D721Med (cell line): Measurements from ENCODE around the gene LRMDA.
"Not testable (repeated sequence)": the region's sequence is repeated elsewhere in the genome, so short reads cannot be mapped to it uniquely, and the experiment has no call there.

Source experiments
- DNase-seq: peaks from one replicate; pipeline ENCODE4 v3.0.0; 2011; ENCODE audit warnings: low spot score; ENCODE audit not compliant: insufficient read length
- FAIRE-seq: peaks from 2 replicates; lab custom pipeline; 2011; peaks lifted over from hg19 to GRCh38; lab: Jason Lieb, UNC
- CTCF ChIP-seq: IDR thresholded peaks from 2 replicates; pipeline ENCODE4 v1.5.1; 2012; ENCODE audit warnings: mild to moderate bottlenecking, control low read depth; ENCODE audit not compliant: insufficient read depth; ENCODE audit errors: missing control alignments

Gene LRMDA

GRCh38 chr10:76055466-76055865, 624.0 kb downstream of the LRMDA start:
- no peak for TF ChIP-seq CTCF

GRCh38 chr10:76055963-76056362, 624.5 kb downstream of the LRMDA start:
- TF ChIP-seq CTCF: no peak
- DNase-seq (no peak), FAIRE-seq (no peak)

More at GRCh38 chr10:76055466-76055865, 624.0 kb downstream of the LRMDA start:
- no peak for FAIRE-seq
- no peak for DNase-seq

- FAIRE-seq, DNase-seq: not testable (repeated sequence)
Observed at GRCh38 chr10:76060993-76061392, 629.6 kb downstream of the LRMDA start.

GRCh38 chr10:76066457-76066856, 635.0 kb downstream of the LRMDA start:
- DNase-seq (no peak), FAIRE-seq (no peak)
- TF ChIP-seq CTCF: no peak

GRCh38 chr10:76067447-76067846, 636.0 kb downstream of the LRMDA start:
- DNase-seq: no peak
- FAIRE-seq: no peak
- no peak for TF ChIP-seq CTCF

GRCh38 chr10:76068856-76069255, 637.4 kb downstream of the LRMDA start:
- DNase-seq: no peak
- FAIRE-seq: no peak

GRCh38 chr10:76070916-76071315, 639.5 kb downstream of the LRMDA start:
- DNase-seq (no peak), FAIRE-seq (no peak)
- TF ChIP-seq CTCF: no peak

More at GRCh38 chr10:76068856-76069255, 637.4 kb downstream of the LRMDA start:
- no peak for TF ChIP-seq CTCF
